GM18520 (cell line): ENCODE results near the gene SCUBE2.

ENCODE experiments used
- ATAC-seq: cut with Tn5 transposase; IDR thresholded peaks from one replicate; pipeline ENCODE4 v1.9.1; 2021; ENCODE audit not compliant: unreplicated experiment

Gene SCUBE2

GRCh38 chr11:8971196-8971923 is 120.0 kb downstream of the SCUBE2 start:
- ATAC-seq, result no peak
